Measurements from ENCODE around the gene CTSZ. TPM values are rescaled to one million over a fixed set of nuclear protein-coding genes. Genes with fewer than 3 reads are reported as not detected.

The CTSZ gene
- total RNA-seq, 2 donors from 2014 or later, result 93.6 to 130 TPM

- WGBS, result 89% methylated on average over 13 of the region's 13 CpGs
- Histone ChIP-seq H3K4me3 (no peak overlapping the region), H3K27me3 (replicated peaks; ENCODE audit: insufficient read depth) (no peaks in the 10 kb centered on the region), H3K4me1 (replicated peaks) (peaks cover 7% of the 10 kb centered on the region), H3K36me3 (peaks cover 2 to 17% of the 10 kb centered on the region in 2 donors), H3K9me3 (no peaks in the 10 kb centered on the region), H3K27ac (no peak overlapping the region)
- intact Hi-C loops (cut with DNase I), result no loop called here
- no peak for DNase-seq (ENCODE audit: low spot score)
- TF ChIP-seq POLR2AphosphoS5 (IDR thresholded peaks at IDR 0.05) (no peak), CTCF (IDR thresholded peaks at IDR 0.05) (no peak), POLR2A (IDR thresholded peaks at IDR 0.05) (no peak)
Measured at GRCh38 chr20:59001068-59001448, 6.0 kb downstream of the CTSZ start.

GRCh38 chr20:59000326-59000725 is 6.7 kb downstream of the CTSZ start:
- Histone ChIP-seq H3K27ac (no peak overlapping the region), H3K36me3 (peaks cover 2 to 23% of the 10 kb centered on the region in 2 donors), H3K4me3 (no peak overlapping the region), H3K27me3 (replicated peaks; ENCODE audit: insufficient read depth) (no peaks in the 10 kb centered on the region), H3K4me1 (replicated peaks) (peaks cover under 1% of the 10 kb centered on the region), H3K9me3 (no peaks in the 10 kb centered on the region)
- TF ChIP-seq POLR2AphosphoS5 (IDR thresholded peaks at IDR 0.05) (no peak), CTCF (IDR thresholded peaks at IDR 0.05) (no peak), POLR2A (IDR thresholded peaks at IDR 0.05) (no peak)
- no peak for DNase-seq (ENCODE audit: low spot score)
- intact Hi-C loops (cut with DNase I), result no loop called here
- WGBS, result 80% methylated on average over 3 of the region's 3 CpGs

DNA sequence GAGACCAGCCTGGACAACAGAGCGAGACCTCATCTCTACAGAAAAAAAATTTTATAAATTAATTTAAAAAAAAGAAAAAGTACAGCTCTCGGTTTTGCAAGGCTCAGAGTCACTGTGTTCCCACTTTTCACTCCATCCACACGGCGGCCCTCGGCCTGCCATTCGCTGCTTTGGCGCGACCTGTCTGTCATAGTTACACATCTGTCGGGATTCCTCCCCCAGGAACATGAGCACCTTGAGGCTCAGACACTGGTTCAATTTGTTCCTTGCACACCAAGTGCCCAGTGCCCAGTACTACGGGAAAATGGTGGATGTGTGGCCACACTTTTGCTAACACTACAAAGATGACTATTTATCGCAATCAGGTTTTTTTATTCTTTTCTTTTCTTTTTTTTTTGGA is 8.4 kb downstream of the CTSZ start:
- Histone ChIP-seq H3K4me1 (replicated peaks) (no peaks in the 10 kb centered on the region), H3K36me3 (peaks cover 2 to 23% of the 10 kb centered on the region in 2 donors), H3K27me3 (replicated peaks; ENCODE audit: insufficient read depth) (no peaks in the 10 kb centered on the region), H3K4me3 (no peak overlapping the region), H3K9me3 (no peaks in the 10 kb centered on the region), H3K27ac (no peak overlapping the region)
- TF ChIP-seq POLR2A (IDR thresholded peaks at IDR 0.05), result no peak
- no peak for TF ChIP-seq POLR2AphosphoS5 (IDR thresholded peaks at IDR 0.05)
- TF ChIP-seq CTCF (IDR thresholded peaks at IDR 0.05), result no peak
- WGBS, result 92% methylated on average over 11 of the region's 11 CpGs
- no peak for DNase-seq (ENCODE audit: low spot score)
- intact Hi-C loops (cut with DNase I), result no loop called here

DNA sequence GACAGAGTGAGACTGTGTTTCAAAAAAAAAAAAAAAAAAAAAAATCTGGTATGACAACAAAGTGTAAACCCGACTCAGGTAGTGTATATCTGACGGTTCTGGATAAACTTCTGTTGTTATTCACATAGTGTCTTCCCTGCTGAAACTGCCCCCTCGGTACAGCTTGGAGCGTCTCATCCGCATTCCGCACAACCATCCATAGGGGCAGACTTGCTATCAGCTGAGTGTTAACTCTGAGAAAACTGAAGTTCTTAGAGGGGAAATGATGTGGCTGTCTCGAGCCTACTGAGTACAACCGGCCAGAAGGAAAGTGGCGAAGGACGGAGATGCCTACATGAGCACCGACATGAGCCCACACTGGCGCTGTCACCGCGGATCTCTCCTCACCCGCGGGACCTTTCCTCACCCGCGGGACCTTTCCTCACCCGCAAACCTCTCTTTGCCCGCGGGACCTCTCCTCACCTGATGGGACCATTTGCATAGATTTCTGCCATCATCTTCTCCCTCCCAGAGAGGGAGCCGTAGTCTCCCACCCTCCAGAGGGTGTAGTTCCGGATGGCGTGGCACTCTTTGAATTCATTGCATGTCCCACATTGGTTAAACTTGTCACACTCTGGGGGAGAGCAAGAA is 9.8 kb downstream of the CTSZ start:
- intact Hi-C loops (cut with DNase I), result no loop called here
- H3K27me3 ChIP-seq (replicated peaks; ENCODE audit: insufficient read depth), result no peaks in the 10 kb centered on the region
- H3K4me3 ChIP-seq, result no peak overlapping the region
- H3K9me3 ChIP-seq, result no peaks in the 10 kb centered on the region
- TF ChIP-seq CTCF (IDR thresholded peaks at IDR 0.05), result no peak
- no peak for TF ChIP-seq POLR2AphosphoS5 (IDR thresholded peaks at IDR 0.05)
- no peak for TF ChIP-seq POLR2A (IDR thresholded peaks at IDR 0.05)
- peaks cover 2 to 23% of the 10 kb centered on the region in 2 donors for H3K36me3 ChIP-seq
- WGBS, result 90% methylated on average over 24 of the region's 24 CpGs
- DNase-seq (ENCODE audit: low spot score), result no peak
- H3K4me1 ChIP-seq (replicated peaks), result no peaks in the 10 kb centered on the region
- H3K27ac ChIP-seq, result no peak overlapping the region

DNA sequence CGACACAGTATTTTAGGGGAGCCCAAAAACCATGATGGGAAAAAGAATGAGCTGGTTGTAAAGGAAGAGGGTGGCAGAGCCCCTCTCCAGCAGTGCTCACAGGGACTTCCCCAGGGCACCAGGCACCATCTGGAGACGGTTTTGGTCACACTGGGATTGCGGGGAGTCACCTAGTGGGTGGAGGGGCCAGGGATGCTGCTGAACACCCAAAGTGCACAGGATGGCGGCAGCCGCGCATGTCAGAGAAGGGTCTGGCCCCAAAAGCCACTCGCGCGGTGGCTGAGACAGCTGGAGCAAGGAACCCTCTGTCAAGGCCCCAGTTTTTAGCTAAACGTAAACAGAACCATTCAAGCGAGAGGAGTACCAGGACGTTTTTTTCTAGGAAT is 10.8 kb downstream of the CTSZ start:
- no peak for DNase-seq (ENCODE audit: low spot score)
- H3K4me1 ChIP-seq (replicated peaks), result no peaks in the 10 kb centered on the region
- 83% methylated on average over 12 of the region's 12 CpGs for WGBS
- H3K27me3 ChIP-seq (replicated peaks; ENCODE audit: insufficient read depth), result no peaks in the 10 kb centered on the region
- no peak for TF ChIP-seq CTCF (IDR thresholded peaks at IDR 0.05)
- TF ChIP-seq POLR2A (IDR thresholded peaks at IDR 0.05), result no peak
- no peak for TF ChIP-seq POLR2AphosphoS5 (IDR thresholded peaks at IDR 0.05)
- H3K4me3 ChIP-seq, result no peak overlapping the region
- no peaks in the 10 kb centered on the region for H3K9me3 ChIP-seq
- H3K27ac ChIP-seq, result no peak overlapping the region
- intact Hi-C loops (cut with DNase I), result no loop called here
- peaks cover 2 to 16% of the 10 kb centered on the region in 2 donors for H3K36me3 ChIP-seq
